HG02678 (cell line): Measurements from ENCODE around the gene TMEM60.

ENCODE experiments used
- ATAC-seq: cut with Tn5 transposase; IDR thresholded peaks from one replicate; pipeline ENCODE4 v1.9.1; 2021; ENCODE audit warnings: mild to moderate bottlenecking, moderate library complexity; ENCODE audit not compliant: unreplicated experiment

TMEM60 gene

DNA sequence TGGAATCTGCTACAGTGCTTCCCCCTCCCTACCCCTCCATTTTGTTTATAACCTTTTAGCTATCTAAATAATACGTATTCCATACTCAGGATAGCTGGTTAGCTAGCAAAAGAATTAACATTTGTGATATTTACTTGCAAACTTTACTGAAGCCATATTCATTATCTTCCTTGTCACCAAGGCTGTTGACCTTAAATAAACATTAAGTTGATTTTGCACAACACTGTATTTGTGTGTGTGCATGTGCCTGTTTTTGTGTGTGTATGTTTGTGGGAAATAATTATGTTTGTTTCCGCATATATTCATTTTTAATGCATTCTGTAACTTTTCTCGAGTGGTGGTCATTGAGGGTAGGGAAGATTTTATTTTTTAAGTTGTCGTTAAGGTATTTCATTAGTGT is 15.9 kb downstream of the TMEM60 start:
- ATAC-seq: no peak

DNA sequence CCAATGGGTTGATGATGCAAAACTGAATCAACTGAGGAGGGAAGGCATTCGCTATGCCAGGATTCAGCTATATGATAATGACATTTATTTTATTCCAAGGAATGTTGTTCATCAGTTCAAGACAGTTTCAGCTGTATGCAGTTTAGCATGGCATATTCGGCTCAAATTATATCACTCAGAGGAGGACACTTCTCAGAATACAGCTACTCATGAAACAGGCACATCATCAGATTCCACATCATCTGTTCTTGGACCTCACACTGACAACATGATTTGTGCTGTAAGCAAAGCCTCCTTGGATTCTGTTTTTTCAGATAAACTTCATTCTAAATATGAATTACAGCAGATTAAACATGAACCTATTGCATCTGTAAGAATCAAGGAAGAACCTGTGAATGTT is 19.7 kb downstream of the TMEM60 start:
- no peak for ATAC-seq

DNA sequence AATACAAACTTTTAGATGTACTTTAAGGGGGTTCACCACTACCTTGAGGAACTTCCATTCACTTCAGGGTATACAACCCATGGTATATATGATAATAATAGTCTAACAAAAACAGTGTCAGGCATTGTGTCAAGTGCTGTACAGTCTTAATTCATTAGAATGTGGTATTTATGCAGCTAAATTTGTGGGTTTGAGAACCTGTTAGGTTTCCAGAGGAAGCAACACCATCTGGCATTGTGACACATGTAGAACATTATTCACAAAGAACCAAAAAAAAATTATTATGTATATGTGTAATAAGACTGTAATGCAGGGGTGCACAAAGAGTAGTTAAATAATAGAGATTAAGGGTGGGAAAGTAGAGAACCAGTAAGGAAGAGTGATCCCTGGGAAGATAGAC is 26.3 kb downstream of the TMEM60 start:
- no peak for ATAC-seq

DNA sequence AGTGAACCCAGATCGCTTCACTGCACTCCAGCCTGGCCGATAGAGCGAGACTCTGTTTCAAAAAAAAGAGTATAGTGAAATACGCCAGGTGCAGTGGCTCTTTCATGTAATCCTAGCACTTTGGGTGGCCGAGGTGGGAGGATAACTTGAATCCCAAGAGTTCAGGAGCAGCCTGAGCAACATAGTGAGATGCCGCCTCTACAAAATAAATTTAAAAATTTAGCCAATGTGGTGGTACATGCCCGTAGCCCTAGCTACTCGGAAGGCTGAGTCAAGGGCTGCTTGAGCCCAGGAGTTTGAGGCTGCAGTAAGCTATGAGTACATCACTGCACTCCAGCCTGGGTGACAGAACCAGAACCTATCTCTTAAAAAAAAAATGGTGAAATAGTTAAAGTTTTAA is 27.9 kb downstream of the TMEM60 start:
- ATAC-seq: no peak

DNA sequence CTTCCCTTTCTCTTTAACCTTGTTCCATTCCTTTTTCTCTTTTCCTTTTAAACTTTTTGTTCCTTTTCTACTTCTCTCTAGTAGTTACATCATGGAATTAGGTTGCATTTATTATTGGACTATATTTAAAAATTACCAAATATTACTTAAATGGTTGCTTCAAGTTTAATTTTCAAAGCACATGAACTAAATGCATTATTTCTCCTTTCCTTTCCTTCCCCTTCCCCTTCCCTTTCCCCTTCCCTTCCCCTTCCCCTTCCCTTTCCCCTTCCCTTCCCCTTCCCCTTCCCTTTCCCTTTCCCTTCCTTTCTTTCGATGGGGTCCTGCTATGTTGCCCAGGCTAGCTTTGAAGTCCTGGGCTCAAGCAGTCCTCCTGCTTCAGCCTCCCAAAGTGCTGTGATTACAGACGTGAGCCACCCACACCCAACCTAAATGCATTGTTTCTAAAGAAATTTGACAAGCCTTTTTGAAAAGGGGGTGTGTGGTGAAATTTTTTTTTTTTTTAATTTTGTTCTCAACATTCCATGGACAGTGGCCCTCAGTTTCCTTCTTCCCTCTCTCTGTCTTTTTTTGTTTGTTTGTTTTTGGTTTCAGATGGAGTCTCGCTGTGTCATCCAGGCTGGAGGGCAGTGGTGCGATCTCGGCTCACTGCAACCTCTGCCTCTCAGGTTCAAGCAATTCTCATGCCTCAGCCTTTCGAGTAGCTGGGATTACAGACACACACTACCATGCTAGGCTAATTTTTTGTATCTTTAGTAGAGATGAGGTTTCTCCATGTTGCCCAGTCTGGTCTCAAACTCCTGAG is 31.2 kb downstream of the TMEM60 start:
- ATAC-seq: no peak

GRCh38 chr7:77765906-77766800 is 32.1 kb downstream of the TMEM60 start:
- no peak for ATAC-seq

DNA sequence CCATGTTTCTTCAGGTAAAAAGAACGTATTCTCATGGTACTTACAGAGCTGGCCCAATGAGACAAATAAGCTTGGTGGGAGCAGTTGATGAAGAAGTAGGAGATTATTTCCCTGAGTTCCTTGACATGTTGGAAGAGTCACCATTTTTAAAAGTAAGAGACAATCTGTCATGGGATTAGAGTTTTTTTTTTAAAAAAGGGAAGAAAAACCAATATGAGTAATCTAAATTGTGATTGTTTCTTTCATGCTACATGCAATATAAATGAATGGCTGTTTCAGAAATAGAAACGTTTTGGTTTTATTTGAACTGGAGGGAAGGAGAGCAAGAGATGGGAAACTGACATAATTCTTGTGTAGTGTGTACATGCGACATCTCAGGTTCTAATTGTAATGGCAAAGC is 32.8 kb downstream of the TMEM60 start:
- ATAC-seq: no peak

DNA sequence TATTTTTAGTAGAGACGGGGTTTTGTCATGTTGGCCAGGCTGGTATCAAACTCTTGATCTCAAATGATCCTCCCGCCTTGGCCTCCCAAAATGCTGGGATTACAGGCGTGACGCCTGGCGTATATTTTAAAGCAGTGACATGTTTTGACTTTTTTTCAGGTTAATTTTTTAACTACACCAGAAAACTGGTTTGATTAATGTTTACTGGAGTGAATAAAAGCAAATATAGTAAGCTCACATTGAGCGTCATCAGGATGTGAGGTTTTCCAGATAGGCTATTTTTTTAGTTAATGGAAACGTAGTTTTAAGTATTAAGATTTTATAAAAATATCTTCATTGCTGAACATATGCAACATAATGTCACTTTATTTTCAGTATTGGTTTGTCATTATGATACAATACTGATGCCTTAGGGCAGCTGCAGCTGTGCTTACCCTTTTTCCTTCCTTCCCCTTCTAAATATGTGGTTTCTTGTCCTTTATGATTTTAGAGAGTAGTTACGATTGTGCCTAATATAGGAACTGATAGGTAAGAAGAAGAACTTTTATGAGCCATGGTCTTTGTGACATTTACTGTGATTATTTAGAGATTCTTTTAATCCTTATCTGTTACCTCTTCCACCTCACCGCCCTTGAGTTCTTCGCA is 37.3 kb downstream of the TMEM60 start:
- ATAC-seq: no peak

- ATAC-seq: no peak
Observed at GRCh38 chr7:77759294-77759889, 38.8 kb downstream of the TMEM60 start.

GRCh38 chr7:77757589-77757988 is 40.6 kb downstream of the TMEM60 start:
- ATAC-seq: peak; percentile 87

- ATAC-seq: no peak
Observed at GRCh38 chr7:77753173-77753572, 45.1 kb downstream of the TMEM60 start.

GRCh38 chr7:77752016-77752415 is 46.2 kb downstream of the TMEM60 start:
- no peak for ATAC-seq

DNA sequence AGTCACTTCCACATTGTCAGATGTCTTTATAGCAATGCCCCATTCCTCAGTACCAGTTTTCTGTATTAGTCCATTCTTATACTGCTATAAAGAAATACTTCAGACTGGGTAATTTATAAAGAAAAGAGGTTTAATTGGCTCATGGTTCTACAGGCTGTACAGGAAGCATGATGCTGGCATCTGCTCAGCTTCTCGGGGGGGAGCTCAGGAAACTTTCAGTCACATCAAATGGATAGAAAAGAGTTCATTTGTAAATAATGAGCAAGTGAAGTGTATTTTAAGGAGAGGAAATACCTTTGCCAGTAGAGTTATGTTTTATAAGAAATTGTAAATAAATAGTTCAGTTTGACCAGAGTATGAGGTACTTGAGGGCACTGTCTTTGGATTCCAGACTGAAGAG is 50.5 kb downstream of the TMEM60 start:
- no peak for ATAC-seq

DNA sequence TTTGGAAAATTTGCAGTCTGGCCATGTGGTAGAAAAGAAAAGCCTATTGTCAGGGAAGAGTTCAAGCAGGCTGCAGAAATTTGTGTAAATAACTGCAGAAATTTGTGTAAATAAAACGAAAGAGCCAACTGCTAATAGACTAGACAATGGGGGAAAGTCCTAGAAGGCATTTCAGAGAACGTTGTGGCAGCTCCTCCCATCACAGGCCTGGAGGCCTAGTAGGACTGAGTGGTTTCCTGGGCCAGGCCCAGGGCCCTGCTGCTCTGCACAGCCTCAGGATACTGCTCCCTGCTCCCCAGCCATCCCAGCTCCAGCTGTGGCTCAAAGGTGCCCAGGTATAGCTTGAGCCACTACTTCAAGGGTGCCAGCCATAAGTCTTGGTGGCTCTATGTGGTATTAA is 51.1 kb downstream of the TMEM60 start:
- no peak for ATAC-seq

DNA sequence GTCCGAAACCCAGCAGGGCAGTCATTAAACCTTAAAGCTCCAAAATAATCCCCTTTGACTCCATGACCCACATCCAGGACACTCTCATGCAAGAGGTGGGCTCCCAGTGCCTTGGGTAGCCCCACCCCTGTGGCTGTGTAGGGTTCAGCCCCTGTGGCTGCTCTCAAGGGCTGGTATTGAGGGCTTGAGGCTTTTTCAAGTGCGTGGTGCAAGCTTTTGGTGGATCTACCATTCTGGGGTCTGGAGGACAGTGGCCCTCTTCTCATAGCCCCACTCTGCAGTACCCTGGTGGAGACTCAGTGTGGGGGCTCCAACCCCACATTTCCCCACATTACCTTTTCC is 51.4 kb downstream of the TMEM60 start:
- ATAC-seq: no peak

GRCh38 chr7:77746164-77746823 is 51.9 kb downstream of the TMEM60 start:
- no peak for ATAC-seq

DNA sequence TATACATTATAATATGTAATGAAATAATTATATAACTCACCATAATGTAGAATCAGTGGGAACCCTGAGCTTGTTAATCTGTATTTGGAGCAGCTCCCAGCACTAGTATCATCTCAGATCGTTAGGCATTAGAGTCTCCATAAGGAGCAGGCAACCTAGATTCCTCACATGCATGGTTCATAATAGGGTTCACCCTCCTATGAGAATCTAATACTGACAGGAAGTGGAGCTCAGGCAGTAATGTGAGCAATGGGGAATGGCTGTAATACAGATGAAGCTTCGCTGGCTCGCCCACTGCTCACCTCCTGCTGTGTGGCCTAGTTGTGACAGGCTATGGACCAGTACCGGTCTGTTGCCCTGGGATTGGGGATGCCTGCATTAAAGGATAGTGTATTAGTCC is 52.5 kb downstream of the TMEM60 start:
- ATAC-seq: no peak
